GOT3 (cell line): ENCODE data around the gene IMPDH1.

Experiments used
- DNase-seq: peaks from one replicate; lab custom pipeline; 2025; ENCODE audit warnings: mixed read lengths; lab: John Stamatoyannopoulos, UW

The IMPDH1 gene

GRCh38 chr7:128387216-128388144, 22.3 kb downstream of the IMPDH1 start:
- peak; percentile 59 for DNase-seq

GRCh38 chr7:128385988-128386925, 23.5 kb downstream of the IMPDH1 start:
- no peak for DNase-seq

- no peak for DNase-seq
These were observed 25.1 kb downstream of the IMPDH1 start for GRCh38 chr7:128384726-128385125.

- DNase-seq, result no peak
These were observed 26.0 kb downstream of the IMPDH1 start for GRCh38 chr7:128383776-128384175.

- DNase-seq, result no peak
These were observed 28.5 kb downstream of the IMPDH1 start for GRCh38 chr7:128381161-128381821.

GRCh38 chr7:128380483-128381106, 29.2 kb downstream of the IMPDH1 start:
- no peak for DNase-seq

GRCh38 chr7:128379900-128380479, 29.8 kb downstream of the IMPDH1 start:
- DNase-seq, result no peak

GRCh38 chr7:128378637-128379036, 31.1 kb downstream of the IMPDH1 start:
- no peak for DNase-seq

- no peak for DNase-seq
These were observed 33.7 kb downstream of the IMPDH1 start for GRCh38 chr7:128376077-128376476.

- DNase-seq, result no peak
These were observed 35.7 kb downstream of the IMPDH1 start for GRCh38 chr7:128374041-128374440.

- no peak for DNase-seq
These were observed 36.2 kb downstream of the IMPDH1 start for GRCh38 chr7:128373606-128374005.

- no peak for DNase-seq
These were observed 39.3 kb downstream of the IMPDH1 start for GRCh38 chr7:128370491-128370890.

GRCh38 chr7:128366986-128367385, 42.8 kb downstream of the IMPDH1 start:
- no peak for DNase-seq

GRCh38 chr7:128366300-128366699, 43.5 kb downstream of the IMPDH1 start:
- no peak for DNase-seq

- no peak for DNase-seq
These were observed 44.4 kb downstream of the IMPDH1 start for GRCh38 chr7:128365432-128365831.

- DNase-seq, result no peak
These were observed 45.5 kb downstream of the IMPDH1 start for GRCh38 chr7:128364166-128364870.

- DNase-seq, result no peak
These were observed 46.5 kb downstream of the IMPDH1 start for GRCh38 chr7:128363261-128363721.

- no peak for DNase-seq
These were observed 47.1 kb downstream of the IMPDH1 start for GRCh38 chr7:128362670-128363069.

- no peak for DNase-seq
These were observed 48.1 kb downstream of the IMPDH1 start, which contains the start of gene PRRT4 for GRCh38 chr7:128361411-128362379. PRRT4 (minus strand) TSS chr7:128361690.
